ENCODE results near the gene GRID1. TPM values are rescaled to one million over a fixed set of nuclear protein-coding genes. Genes with fewer than 3 reads are reported as not detected.

The GRID1 gene
- total RNA-seq, 1 experiment from 2014 or later, result not detected

DNA sequence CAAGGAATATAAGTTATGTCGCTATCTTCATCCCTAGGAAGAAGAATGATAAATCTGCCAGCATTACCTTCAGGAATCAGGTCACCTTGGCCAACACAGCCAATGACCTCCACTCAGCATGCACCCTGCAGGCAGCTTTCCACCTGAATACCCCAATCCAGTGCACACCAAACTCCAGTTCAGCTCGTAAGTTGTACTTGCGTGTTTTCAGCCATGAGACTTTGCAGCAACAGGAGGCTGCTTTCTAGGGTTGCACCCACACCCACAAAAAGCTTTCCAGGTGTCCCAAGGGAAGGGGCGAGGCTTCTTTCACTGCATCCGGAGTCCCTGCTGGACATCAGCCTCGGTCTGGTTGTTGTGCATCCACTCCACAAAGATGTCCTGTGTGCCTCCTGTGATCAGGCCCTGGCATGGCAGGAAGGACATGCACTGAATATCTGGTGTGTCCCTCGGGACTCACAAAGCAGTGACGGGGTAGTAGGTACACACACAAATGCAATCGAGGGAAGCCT, 282.9 kb downstream of the GRID1 start:
- TF ChIP-seq EZH2 (IDR thresholded peaks at IDR 0.05; ENCODE audit: low read depth), result no peak
- TF ChIP-seq, protein P1, sequence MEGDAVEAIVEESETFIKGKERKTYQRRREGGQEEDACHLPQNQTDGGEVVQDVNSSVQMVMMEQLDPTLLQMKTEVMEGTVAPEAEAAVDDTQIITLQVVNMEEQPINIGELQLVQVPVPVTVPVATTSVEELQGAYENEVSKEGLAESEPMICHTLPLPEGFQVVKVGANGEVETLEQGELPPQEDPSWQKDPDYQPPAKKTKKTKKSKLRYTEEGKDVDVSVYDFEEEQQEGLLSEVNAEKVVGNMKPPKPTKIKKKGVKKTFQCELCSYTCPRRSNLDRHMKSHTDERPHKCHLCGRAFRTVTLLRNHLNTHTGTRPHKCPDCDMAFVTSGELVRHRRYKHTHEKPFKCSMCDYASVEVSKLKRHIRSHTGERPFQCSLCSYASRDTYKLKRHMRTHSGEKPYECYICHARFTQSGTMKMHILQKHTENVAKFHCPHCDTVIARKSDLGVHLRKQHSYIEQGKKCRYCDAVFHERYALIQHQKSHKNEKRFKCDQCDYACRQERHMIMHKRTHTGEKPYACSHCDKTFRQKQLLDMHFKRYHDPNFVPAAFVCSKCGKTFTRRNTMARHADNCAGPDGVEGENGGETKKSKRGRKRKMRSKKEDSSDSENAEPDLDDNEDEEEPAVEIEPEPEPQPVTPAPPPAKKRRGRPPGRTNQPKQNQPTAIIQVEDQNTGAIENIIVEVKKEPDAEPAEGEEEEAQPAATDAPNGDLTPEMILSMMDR (conservative IDR thresholded peaks at IDR 0.05), result no peak
- no peak for DNase-seq
- no peak overlapping the region for H2AFZ ChIP-seq
- ChIA-PET CTCF (no interaction called here), POLR2A (ENCODE audit: unreplicated experiment) (no interaction called here)
- no peaks in the 10 kb centered on the region for H3F3A ChIP-seq (ENCODE audit: insufficient read depth, low read depth)
- no peak overlapping the region for H3K4me2 ChIP-seq
- no peaks in the 10 kb centered on the region for H3K9me3 ChIP-seq (ENCODE audit: insufficient read depth, low read depth)
- H4K20me1 ChIP-seq (ENCODE audit: insufficient read depth), result no peaks in the 10 kb centered on the region
- H3K9me2 ChIP-seq (ENCODE audit: insufficient read depth), result no peaks in the 10 kb centered on the region
- peaks cover 15% of the 10 kb centered on the region; the same call in 1 of the 2 replicates for H3K27me3 ChIP-seq (ENCODE audit: insufficient read depth, low read depth)
- intact Hi-C loops (cut with micrococcal nuclease; ENCODE audit: unreplicated experiment), result no loop called here
- no peaks in the 10 kb centered on the region for H3K4me1 ChIP-seq (replicated peaks; ENCODE audit: insufficient read depth)
- no peaks in the 10 kb centered on the region for H3K36me3 ChIP-seq (ENCODE audit: low read depth)
- H3K4me3 ChIP-seq, result no peak overlapping the region
- no peak overlapping the region for H3K27ac ChIP-seq
- no TSS peak for BruUV-seq (replicated peaks)
- no peaks in the 10 kb centered on the region for H3K79me2 ChIP-seq (ENCODE audit: low read depth)

DNA sequence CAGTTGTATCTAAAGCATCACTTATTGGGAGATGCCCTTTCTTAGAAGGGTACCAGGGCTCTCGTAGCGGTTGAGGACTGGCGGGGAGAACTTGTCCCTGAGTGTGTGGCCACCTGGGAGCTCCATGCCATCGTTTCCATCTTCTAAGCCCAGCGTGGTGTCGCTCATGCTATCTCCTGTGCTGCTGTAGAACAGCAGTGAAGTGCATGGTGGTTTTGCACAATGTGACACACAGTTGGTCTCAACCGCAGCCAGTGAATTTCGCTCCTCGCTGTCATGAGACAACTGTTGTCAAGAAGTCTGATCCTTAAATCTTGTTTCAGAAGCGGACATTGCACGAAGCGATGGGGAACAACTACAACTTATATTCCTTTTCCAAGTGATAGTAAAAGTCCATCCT, 283.4 kb downstream of the GRID1 start:
- Histone ChIP-seq H3K4me2 (no peak overlapping the region), H4K20me1 (ENCODE audit: insufficient read depth) (no peaks in the 10 kb centered on the region), H3K27me3 (ENCODE audit: insufficient read depth, low read depth) (peaks cover 15% of the 10 kb centered on the region; the same call in 1 of the 2 replicates), H3K4me1 (replicated peaks; ENCODE audit: insufficient read depth) (no peaks in the 10 kb centered on the region), H3K9me2 (ENCODE audit: insufficient read depth) (no peaks in the 10 kb centered on the region), H2AFZ (no peak overlapping the region), H3K9me3 (ENCODE audit: insufficient read depth, low read depth) (no peaks in the 10 kb centered on the region), H3K27ac (no peak overlapping the region), H3K36me3 (ENCODE audit: low read depth) (no peaks in the 10 kb centered on the region), H3F3A (ENCODE audit: insufficient read depth, low read depth) (no peaks in the 10 kb centered on the region), H3K4me3 (no peak overlapping the region), H3K79me2 (ENCODE audit: low read depth) (no peaks in the 10 kb centered on the region)
- ChIA-PET CTCF (no interaction called here), POLR2A (ENCODE audit: unreplicated experiment) (no interaction called here)
- TF ChIP-seq, protein P1 (conservative IDR thresholded peaks at IDR 0.05), result no peak
- TF ChIP-seq EZH2 (IDR thresholded peaks at IDR 0.05; ENCODE audit: low read depth), result no peak
- DNase-seq, result no peak
- intact Hi-C loops (cut with micrococcal nuclease; ENCODE audit: unreplicated experiment), result no loop called here
- BruUV-seq (replicated peaks), result no TSS peak

DNA sequence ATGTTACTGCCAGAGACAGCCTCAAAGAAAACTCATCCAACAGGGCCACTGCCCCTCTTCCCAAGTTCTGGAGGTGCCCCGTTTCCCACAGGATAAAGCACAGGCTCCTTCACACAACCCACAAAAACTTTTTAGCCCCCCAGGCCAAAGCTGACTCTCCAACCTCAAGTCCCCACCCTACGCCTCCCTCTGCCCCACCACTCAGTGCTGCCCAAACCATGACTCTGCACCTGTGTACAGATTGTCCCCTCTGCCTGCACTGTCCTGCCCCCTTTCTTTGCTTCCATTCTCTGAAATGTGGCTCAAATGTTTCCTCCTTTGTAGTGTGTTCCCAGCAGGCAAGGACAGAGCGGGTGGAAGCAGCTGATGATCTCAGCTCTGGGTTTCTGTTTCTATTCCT, 284.0 kb downstream of the GRID1 start:
- Histone ChIP-seq H3F3A (ENCODE audit: insufficient read depth, low read depth) (no peaks in the 10 kb centered on the region), H4K20me1 (ENCODE audit: insufficient read depth) (no peaks in the 10 kb centered on the region), H3K79me2 (ENCODE audit: low read depth) (no peaks in the 10 kb centered on the region), H3K36me3 (ENCODE audit: low read depth) (no peaks in the 10 kb centered on the region), H3K4me3 (no peak overlapping the region), H3K4me1 (replicated peaks; ENCODE audit: insufficient read depth) (no peaks in the 10 kb centered on the region), H3K9me2 (ENCODE audit: insufficient read depth) (no peaks in the 10 kb centered on the region), H3K4me2 (no peak overlapping the region), H3K27me3 (ENCODE audit: insufficient read depth, low read depth) (peaks cover 15% of the 10 kb centered on the region; the same call in 1 of the 2 replicates), H3K9me3 (ENCODE audit: insufficient read depth, low read depth) (no peaks in the 10 kb centered on the region), H3K27ac (no peak overlapping the region), H2AFZ (no peak overlapping the region)
- POLR2A ChIA-PET (ENCODE audit: unreplicated experiment), result no interaction called here
- BruUV-seq (replicated peaks), result no TSS peak
- CTCF ChIA-PET, result no interaction called here
- TF ChIP-seq, protein P1 (conservative IDR thresholded peaks at IDR 0.05), result no peak
- TF ChIP-seq EZH2 (IDR thresholded peaks at IDR 0.05; ENCODE audit: low read depth), result no peak
- intact Hi-C loops (cut with micrococcal nuclease; ENCODE audit: unreplicated experiment), result no loop called here
- DNase-seq, result no peak
